ENCODE results near the gene DCP2. TPM values are rescaled to one million over a fixed set of nuclear protein-coding genes. Genes with fewer than 3 reads are reported as not detected.
A peak's percentile ranks its signal among the peaks of the same experiment; 100 is the strongest.

Gene DCP2
- total and polyA plus RNA-seq, 10 of the 15 experiments (the other 5 are each of a cell fraction or from before 2014, with no cell fraction given), result 23.4 to 81.6 (median 47.4) TPM

DNA sequence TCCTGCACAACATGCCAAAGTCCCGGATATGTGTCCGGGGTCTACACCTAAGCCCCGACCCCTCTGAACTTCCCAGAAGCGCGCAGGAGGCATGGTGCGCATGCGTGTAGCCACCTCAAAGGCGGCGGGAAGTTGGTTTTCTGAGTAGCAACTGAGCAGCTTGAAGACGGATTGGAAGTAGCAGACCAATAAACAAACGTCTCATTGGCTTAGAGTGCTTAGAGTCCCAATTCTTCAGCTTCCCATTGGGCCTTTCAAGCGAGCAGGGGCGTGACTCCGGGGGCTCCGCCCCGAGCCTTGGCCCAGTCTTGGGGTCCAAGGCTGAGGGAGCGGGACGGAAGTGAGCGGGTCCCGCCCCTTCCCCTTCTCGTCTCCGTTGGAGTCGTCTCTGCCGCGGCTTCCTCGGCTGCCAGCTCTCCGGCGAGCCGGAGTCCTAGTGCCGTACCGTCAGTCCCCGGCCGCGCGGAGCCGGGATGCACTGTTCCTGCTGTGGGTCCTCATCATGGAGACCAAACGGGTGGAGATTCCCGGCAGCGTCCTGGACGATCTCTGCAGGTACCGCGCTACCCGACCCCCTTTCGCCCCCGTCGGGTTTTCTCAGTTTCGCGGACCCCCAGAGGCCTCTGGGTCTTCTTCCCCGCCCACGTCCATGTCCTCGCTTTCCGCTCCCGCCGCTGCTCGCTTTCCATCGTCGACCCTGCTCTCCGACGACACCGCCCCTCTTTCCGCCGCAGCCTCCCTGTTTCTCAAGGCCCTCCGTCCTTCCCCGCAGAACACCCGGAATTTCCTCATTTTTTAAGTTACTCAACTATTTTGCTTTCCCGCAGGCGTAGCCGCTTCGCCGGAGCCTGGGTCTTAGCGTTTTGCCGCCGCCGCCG lies at the start of gene DCP2 (continued):
- TF ChIP-seq, protein P1, sequence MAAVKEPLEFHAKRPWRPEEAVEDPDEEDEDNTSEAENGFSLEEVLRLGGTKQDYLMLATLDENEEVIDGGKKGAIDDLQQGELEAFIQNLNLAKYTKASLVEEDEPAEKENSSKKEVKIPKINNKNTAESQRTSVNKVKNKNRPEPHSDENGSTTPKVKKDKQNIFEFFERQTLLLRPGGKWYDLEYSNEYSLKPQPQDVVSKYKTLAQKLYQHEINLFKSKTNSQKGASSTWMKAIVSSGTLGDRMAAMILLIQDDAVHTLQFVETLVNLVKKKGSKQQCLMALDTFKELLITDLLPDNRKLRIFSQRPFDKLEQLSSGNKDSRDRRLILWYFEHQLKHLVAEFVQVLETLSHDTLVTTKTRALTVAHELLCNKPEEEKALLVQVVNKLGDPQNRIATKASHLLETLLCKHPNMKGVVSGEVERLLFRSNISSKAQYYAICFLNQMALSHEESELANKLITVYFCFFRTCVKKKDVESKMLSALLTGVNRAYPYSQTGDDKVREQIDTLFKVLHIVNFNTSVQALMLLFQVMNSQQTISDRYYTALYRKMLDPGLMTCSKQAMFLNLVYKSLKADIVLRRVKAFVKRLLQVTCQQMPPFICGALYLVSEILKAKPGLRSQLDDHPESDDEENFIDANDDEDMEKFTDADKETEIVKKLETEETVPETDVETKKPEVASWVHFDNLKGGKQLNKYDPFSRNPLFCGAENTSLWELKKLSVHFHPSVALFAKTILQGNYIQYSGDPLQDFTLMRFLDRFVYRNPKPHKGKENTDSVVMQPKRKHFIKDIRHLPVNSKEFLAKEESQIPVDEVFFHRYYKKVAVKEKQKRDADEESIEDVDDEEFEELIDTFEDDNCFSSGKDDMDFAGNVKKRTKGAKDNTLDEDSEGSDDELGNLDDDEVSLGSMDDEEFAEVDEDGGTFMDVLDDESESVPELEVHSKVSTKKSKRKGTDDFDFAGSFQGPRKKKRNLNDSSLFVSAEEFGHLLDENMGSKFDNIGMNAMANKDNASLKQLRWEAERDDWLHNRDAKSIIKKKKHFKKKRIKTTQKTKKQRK (IDR thresholded peaks at IDR 0.05; ENCODE audit: low read depth, low read length), result no peak
- no peak for TF ChIP-seq JUND (IDR thresholded peaks at IDR 0.05; ENCODE audit: low read depth, low read length)
- 0 out of 2 replicates have a peak, but pooled peaks have one; percentile 37 for TF ChIP-seq CHD1 (IDR thresholded peaks at IDR 0.05; ENCODE audit: low read depth, low read length)
- no peak for TF ChIP-seq BCL11A (IDR thresholded peaks at IDR 0.05; ENCODE audit: low read depth, low read length)
- no peak for TF ChIP-seq STAT1 (conservative IDR thresholded peaks at IDR 0.05)
- TF ChIP-seq RB1 (IDR thresholded peaks at IDR 0.05; ENCODE audit: borderline replicate concordance), result no peak
- peak; percentile 94 for TF ChIP-seq NFYB (IDR thresholded peaks at IDR 0.05; ENCODE audit: insufficient read depth, low read depth, low read length)
- peak; percentile 53 for TF ChIP-seq CREB1 (IDR thresholded peaks at IDR 0.05; ENCODE audit: low read depth)
- TF ChIP-seq, protein P2, sequence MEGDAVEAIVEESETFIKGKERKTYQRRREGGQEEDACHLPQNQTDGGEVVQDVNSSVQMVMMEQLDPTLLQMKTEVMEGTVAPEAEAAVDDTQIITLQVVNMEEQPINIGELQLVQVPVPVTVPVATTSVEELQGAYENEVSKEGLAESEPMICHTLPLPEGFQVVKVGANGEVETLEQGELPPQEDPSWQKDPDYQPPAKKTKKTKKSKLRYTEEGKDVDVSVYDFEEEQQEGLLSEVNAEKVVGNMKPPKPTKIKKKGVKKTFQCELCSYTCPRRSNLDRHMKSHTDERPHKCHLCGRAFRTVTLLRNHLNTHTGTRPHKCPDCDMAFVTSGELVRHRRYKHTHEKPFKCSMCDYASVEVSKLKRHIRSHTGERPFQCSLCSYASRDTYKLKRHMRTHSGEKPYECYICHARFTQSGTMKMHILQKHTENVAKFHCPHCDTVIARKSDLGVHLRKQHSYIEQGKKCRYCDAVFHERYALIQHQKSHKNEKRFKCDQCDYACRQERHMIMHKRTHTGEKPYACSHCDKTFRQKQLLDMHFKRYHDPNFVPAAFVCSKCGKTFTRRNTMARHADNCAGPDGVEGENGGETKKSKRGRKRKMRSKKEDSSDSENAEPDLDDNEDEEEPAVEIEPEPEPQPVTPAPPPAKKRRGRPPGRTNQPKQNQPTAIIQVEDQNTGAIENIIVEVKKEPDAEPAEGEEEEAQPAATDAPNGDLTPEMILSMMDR (IDR thresholded peaks at IDR 0.05 in 2 of 3, conservative IDR thresholded peaks at IDR 0.05 in 1 of 3; ENCODE audit: control insufficient read depth in 2 of 3, extremely low read depth in 1 of 3, insufficient read depth in 1 of 3, low read depth in 3 of 3, low read length in 3 of 3), result no peak
- TF ChIP-seq TCF12 (IDR thresholded peaks at IDR 0.05; ENCODE audit: low read depth, low read length), result no peak
- TF ChIP-seq KAT2A (conservative IDR thresholded peaks at IDR 0.05; ENCODE audit: control insufficient read depth, low read depth, low read length), result no peak
- no peak for TF ChIP-seq ZNF24 (IDR thresholded peaks at IDR 0.05)
- TF ChIP-seq RAD21 (IDR thresholded peaks at IDR 0.05; ENCODE audit: insufficient read depth, low read depth, low read length), result no peak
- no peak for TF ChIP-seq MEF2A (IDR thresholded peaks at IDR 0.05; ENCODE audit: insufficient read depth, low read depth, low read length)
- no peak for TF ChIP-seq TCF7 (IDR thresholded peaks at IDR 0.05; ENCODE audit: borderline replicate concordance)
- TF ChIP-seq HDGF (IDR thresholded peaks at IDR 0.05), result 0 out of 2 replicates have a peak, but pooled peaks have one; percentile 21
- peak; percentile 75; the same call in 1 of the 2 replicates for TF ChIP-seq TAF1 (IDR thresholded peaks at IDR 0.05; ENCODE audit: borderline replicate concordance, low read depth, low read length)
- peak; percentile 73 for TF ChIP-seq PML (IDR thresholded peaks at IDR 0.05; ENCODE audit: low read length)
